ENCODE measurements around the gene CYB561D1. TPM values are rescaled to one million over a fixed set of nuclear protein-coding genes. Genes with fewer than 3 reads are reported as not detected.

CYB561D1 gene
- total and polyA plus RNA-seq, 9 of the 15 experiments (the other 6 are each of a cell fraction or from before 2014, with no cell fraction given) = 0.71 to 7.2 (median 3.5) TPM

DNA sequence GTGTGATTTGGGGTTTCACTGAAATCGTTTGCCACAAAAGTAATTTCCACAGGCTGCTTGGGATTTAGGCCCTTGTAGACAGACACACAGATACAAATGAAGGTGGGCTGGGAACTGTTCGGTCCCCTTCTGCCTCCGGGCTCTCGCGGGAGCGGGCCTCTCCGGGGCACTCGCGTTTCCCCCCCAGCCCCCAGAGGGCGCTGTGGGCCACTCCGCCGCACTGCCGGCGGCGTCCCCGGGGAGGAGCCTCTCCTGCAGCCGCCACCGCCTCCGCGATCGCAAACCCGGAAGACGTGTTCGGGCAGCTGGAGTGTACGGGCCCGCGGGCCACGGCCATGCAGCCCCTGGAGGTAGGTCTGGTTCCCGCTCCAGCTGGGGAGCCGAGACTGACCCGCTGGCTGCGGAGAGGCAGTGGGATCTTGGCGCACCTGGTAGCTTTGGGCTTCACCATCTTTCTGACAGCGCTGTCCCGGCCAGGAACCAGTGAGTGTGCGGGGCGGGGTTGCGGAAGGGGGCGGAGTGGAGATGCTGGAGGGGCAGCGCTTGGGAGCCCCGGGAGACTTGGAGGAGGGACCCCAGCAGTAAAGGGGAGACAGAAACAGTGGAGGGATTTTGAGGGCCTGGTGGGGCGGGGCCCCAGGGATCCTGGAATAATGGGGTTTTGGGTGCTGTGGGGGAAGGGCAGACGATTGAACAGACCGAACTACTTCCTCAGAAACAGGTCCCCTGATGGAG, at the start of gene CYB561D1 (continued):
- TF ChIP-seq ZNF217 (CRISPR knock-in tag; IDR thresholded peaks at IDR 0.05) (no peak), SP2 (IDR thresholded peaks at IDR 0.05; ENCODE audit: extremely low read depth, low read depth, low read length, poor library complexity, severe bottlenecking) (peak; percentile 35), MTA2 (IDR thresholded peaks at IDR 0.05; ENCODE audit: low read depth) (no peak), CBFA2T2 (conservative IDR thresholded peaks at IDR 0.05) (no peak), ZNF639 (CRISPR knock-in tag; conservative IDR thresholded peaks at IDR 0.05 in 1 of 2, IDR thresholded peaks at IDR 0.05 in 1 of 2) (no peak), RBFOX2 (IDR thresholded peaks at IDR 0.05; ENCODE audit: low read depth, low read length) (peak; percentile 88), YBX1 (IDR thresholded peaks at IDR 0.05) (no peak), JUNB (CRISPR knock-in tag; conservative IDR thresholded peaks at IDR 0.05) (no peak), FOXK1 (CRISPR knock-in tag; IDR thresholded peaks at IDR 0.05; ENCODE audit: borderline replicate concordance) (0 out of 2 replicates have a peak, but pooled peaks have one; percentile 64), SNIP1 (IDR thresholded peaks at IDR 0.05; ENCODE audit: low read depth) (no peak), RBM15 (IDR thresholded peaks at IDR 0.05; ENCODE audit: insufficient read depth, low read length) (no peak), PBX2 (CRISPR knock-in tag; IDR thresholded peaks at IDR 0.05; ENCODE audit: low read depth) (no peak), PBX2 (tag; conservative IDR thresholded peaks at IDR 0.05; ENCODE audit: low read depth) (no peak), THRAP3 (IDR thresholded peaks at IDR 0.05; ENCODE audit: borderline replicate concordance) (no peak), ZNF12 (CRISPR knock-in tag; IDR thresholded peaks at IDR 0.05) (0 out of 2 replicates have a peak, but pooled peaks have one; percentile 27), ZNF584 (CRISPR knock-in tag; IDR thresholded peaks at IDR 0.05; ENCODE audit: low read depth) (no peak)
- TF ChIP-seq, protein P1, sequence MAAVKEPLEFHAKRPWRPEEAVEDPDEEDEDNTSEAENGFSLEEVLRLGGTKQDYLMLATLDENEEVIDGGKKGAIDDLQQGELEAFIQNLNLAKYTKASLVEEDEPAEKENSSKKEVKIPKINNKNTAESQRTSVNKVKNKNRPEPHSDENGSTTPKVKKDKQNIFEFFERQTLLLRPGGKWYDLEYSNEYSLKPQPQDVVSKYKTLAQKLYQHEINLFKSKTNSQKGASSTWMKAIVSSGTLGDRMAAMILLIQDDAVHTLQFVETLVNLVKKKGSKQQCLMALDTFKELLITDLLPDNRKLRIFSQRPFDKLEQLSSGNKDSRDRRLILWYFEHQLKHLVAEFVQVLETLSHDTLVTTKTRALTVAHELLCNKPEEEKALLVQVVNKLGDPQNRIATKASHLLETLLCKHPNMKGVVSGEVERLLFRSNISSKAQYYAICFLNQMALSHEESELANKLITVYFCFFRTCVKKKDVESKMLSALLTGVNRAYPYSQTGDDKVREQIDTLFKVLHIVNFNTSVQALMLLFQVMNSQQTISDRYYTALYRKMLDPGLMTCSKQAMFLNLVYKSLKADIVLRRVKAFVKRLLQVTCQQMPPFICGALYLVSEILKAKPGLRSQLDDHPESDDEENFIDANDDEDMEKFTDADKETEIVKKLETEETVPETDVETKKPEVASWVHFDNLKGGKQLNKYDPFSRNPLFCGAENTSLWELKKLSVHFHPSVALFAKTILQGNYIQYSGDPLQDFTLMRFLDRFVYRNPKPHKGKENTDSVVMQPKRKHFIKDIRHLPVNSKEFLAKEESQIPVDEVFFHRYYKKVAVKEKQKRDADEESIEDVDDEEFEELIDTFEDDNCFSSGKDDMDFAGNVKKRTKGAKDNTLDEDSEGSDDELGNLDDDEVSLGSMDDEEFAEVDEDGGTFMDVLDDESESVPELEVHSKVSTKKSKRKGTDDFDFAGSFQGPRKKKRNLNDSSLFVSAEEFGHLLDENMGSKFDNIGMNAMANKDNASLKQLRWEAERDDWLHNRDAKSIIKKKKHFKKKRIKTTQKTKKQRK (IDR thresholded peaks at IDR 0.05; ENCODE audit: borderline replicate concordance, low read depth, low read length) = no peak
- TF ChIP-seq, protein P2, sequence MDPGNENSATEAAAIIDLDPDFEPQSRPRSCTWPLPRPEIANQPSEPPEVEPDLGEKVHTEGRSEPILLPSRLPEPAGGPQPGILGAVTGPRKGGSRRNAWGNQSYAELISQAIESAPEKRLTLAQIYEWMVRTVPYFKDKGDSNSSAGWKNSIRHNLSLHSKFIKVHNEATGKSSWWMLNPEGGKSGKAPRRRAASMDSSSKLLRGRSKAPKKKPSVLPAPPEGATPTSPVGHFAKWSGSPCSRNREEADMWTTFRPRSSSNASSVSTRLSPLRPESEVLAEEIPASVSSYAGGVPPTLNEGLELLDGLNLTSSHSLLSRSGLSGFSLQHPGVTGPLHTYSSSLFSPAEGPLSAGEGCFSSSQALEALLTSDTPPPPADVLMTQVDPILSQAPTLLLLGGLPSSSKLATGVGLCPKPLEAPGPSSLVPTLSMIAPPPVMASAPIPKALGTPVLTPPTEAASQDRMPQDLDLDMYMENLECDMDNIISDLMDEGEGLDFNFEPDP (CRISPR knock-in tag; IDR thresholded peaks at IDR 0.05) = 0 out of 2 replicates have a peak, but pooled peaks have one; percentile 62

All from K562 (cell line).